Measurements from ENCODE around the gene ABCA2. TPM values are rescaled to one million over a fixed set of nuclear protein-coding genes. Genes with fewer than 3 reads are reported as not detected.

ABCA2 gene
- total and polyA plus RNA-seq, 2 experiments from 2014 or later, result 30.5 to 56.7 TPM

DNA sequence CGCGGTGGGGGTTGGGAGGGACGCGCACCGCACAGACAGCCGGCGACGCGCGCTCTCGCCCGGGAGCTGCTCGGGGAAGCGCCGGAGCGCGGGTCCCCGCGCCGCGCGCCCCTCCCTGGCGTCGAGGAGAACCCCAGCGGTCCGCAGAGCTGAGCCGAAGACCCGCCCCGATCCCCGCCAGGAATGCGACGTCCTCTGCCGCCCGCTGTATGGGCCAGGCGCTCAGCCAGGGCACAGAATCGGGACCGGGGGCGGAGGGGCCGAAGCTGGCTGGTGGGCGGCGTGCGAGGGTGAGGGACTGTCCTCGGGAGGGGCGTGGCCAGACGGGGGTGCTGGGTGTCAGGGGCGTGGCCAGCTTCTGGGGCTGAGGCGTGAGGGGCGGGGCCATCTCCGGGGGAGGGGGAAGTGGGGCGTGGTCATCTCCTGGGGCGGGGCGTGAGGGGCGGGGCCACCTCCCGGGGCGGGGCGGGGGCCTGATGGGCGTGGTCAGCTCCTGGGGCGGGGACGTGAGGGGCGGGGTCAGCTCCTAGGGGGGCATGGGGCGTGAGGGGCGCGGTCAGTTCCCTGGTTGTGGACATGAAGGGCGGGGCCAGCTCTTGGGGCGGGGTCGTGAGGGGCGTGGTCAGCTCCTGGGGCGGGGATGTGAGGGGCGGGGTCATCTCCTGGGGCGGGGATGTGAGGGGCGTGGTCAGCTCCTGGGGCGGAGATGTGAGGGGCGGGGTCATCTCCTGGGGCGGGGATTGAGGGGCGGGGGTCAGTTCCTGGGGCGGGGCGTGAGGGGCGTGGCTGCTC, 49.8 kb downstream of the ABCA2 start:
- no peak overlapping the region for H3K27ac ChIP-seq
- TF ChIP-seq, protein P1, sequence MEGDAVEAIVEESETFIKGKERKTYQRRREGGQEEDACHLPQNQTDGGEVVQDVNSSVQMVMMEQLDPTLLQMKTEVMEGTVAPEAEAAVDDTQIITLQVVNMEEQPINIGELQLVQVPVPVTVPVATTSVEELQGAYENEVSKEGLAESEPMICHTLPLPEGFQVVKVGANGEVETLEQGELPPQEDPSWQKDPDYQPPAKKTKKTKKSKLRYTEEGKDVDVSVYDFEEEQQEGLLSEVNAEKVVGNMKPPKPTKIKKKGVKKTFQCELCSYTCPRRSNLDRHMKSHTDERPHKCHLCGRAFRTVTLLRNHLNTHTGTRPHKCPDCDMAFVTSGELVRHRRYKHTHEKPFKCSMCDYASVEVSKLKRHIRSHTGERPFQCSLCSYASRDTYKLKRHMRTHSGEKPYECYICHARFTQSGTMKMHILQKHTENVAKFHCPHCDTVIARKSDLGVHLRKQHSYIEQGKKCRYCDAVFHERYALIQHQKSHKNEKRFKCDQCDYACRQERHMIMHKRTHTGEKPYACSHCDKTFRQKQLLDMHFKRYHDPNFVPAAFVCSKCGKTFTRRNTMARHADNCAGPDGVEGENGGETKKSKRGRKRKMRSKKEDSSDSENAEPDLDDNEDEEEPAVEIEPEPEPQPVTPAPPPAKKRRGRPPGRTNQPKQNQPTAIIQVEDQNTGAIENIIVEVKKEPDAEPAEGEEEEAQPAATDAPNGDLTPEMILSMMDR (IDR thresholded peaks at IDR 0.05; ENCODE audit: low read depth, low read length), result no peak
- DNase-seq (ENCODE audit: low read depth in 1 of 2, low spot score in 1 of 2), result peak; percentile 76 to 88
- peak overlapping the region; percentile 22 for H3K4me3 ChIP-seq
- peaks cover 10% of the 10 kb centered on the region for H3K4me1 ChIP-seq (ENCODE audit: low read depth)
- peaks cover 4% of the 10 kb centered on the region for H3K27me3 ChIP-seq
- H3K36me3 ChIP-seq, result no peaks in the 10 kb centered on the region
- H3K9me3 ChIP-seq (ENCODE audit: low read depth), result no peaks in the 10 kb centered on the region

DNA sequence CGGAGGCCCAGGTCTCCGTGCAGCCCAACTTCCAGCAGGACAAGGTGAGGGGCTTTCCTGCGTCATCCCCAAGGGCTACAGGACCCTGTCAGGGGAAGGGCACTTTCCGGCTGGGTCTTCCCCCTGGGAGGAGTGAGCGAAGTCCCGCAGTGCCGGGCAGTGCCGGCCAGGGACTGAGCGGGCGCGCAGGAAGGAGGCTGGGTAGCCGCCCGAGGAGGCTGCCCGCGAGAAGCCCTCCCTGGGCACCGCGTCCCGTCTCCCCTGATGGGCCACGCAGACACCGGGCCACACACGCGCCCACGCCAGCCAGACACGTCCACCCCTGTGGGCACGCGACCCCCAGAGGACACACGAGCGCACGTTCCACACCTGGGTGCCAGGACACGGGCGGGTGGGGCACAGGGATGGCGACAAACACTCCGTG, 50.4 kb downstream of the ABCA2 start:
- DNase-seq (ENCODE audit: low read depth in 1 of 2, low spot score in 1 of 2), result peak in 1 of 2 donors; percentile 14
- no peak overlapping the region for H3K27ac ChIP-seq
- H3K4me3 ChIP-seq, result peak overlapping the region; percentile 22
- H3K4me1 ChIP-seq (ENCODE audit: low read depth), result peaks cover 10% of the 10 kb centered on the region
- no peaks in the 10 kb centered on the region for H3K9me3 ChIP-seq (ENCODE audit: low read depth)
- TF ChIP-seq, protein P1 (IDR thresholded peaks at IDR 0.05; ENCODE audit: low read depth, low read length), result no peak
- no peaks in the 10 kb centered on the region for H3K36me3 ChIP-seq
- peaks cover 2% of the 10 kb centered on the region for H3K27me3 ChIP-seq

DNA sequence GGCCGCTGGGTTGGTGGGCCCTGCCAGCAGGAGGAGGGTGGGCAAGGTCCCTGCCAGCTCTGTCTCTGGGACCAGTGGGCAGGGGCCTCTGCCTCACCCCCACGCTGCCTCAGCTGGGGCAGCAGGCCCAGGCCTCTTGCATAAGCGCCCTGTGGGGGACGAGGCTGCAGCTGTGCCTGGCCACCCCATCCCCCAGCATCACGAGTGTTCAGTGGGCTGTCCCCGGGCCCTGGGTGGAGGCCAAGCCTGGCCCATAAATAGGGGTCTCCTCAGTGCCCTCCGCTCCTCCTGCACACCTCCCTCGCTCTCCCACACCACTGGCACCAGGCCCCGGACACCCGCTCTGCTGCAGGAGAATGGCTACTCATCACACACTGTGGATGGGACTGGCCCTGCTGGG, 50.8 kb downstream of the ABCA2 start, which contains the start of gene PTGDS:
TSS of gene PTGDS (plus strand) at position 282 of the 400 bp plus-strand sequence. CDS start at position 357, 75 bp downstream.
- TF ChIP-seq, protein P1 (IDR thresholded peaks at IDR 0.05; ENCODE audit: low read depth, low read length), result no peak

DNA sequence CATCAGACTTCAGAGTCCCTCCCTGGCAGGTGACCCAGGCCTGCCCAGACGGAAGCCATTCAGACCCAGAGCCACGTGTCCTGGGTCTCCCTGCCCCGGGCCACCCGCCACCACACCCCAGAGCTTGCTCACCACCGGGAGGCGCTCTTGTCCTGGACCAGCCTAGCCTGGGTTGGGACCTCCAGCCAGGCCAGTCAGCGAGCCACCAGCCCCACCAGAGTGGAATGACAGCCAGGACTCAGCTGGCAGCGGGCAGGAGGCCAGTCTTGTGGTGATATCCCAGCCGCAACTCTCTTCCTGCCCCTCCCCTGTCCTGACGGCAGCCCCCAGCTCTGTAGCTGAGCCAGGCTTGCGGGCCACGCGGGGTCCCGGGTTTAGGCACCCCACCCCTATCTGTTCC, 52.4 kb downstream of the ABCA2 start:
- Histone ChIP-seq H3K4me1 (ENCODE audit: low read depth) (no peaks in the 10 kb centered on the region), H3K27me3 (peaks cover 2% of the 10 kb centered on the region), H3K4me3 (no peak overlapping the region), H3K36me3 (no peaks in the 10 kb centered on the region), H3K9me3 (ENCODE audit: low read depth) (no peaks in the 10 kb centered on the region), H3K27ac (no peak overlapping the region)
- TF ChIP-seq, protein P1 (IDR thresholded peaks at IDR 0.05; ENCODE audit: low read depth, low read length), result peak; percentile 30
- DNase-seq (ENCODE audit: low read depth in 1 of 2, low spot score in 1 of 2), result peak in 1 of 2 donors; percentile 36

More for the DNA sequence above, 50.8 kb downstream of the ABCA2 start, which contains the start of gene PTGDS:
- H3K27ac ChIP-seq, result no peak within 1 kb of the TSS
- DNase-seq (ENCODE audit: low read depth in 1 of 2, low spot score in 1 of 2), result peak in 1 of 2 donors; percentile 83
- peak within 1 kb of the TSS; percentile 22 for H3K4me3 ChIP-seq
- H3K27me3 ChIP-seq, result peaks cover 2% of the 10 kb centered on the region
- peaks cover 10% of the 10 kb centered on the region for H3K4me1 ChIP-seq (ENCODE audit: low read depth)
- no peaks in the 10 kb centered on the region for H3K36me3 ChIP-seq
- H3K9me3 ChIP-seq (ENCODE audit: low read depth), result no peaks in the 10 kb centered on the region

DNA sequence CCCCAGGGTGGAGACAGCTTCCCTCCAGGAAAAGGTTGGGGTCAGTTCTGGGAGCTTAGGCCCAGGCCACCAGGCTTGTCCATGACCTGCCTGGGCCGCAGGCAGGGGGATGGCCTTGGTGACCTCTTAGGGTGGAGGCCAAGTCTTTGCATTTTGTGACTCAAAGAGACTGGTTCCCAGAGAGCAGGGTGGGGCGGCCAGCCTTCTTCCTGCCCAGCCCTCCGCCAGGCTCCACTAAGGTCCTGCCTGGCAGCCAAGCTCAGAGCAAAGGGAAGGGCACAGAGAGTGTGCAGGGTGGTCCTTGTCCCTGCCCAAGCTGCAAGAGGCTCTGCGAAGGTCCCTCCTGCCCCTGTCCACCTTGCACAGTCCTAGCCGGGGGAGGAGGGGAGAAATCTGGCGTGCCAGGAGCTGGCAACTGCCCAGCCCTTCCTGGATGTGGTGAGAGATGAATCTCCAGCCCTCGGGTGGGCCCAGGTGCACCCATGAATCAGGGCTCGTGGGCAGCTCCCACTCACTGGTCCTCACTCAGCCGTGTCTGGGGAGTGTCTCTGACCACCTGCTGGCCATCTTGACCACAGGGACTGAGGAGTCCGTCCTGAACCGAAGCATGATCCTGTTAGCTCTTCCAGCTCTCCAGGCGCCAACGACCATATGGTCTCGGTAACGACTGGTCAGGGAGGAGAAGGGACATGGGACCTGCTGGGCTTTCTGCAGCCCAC, 53.1 kb downstream of the ABCA2 start:
- Histone ChIP-seq H3K27ac (no peak overlapping the region), H3K36me3 (no peaks in the 10 kb centered on the region), H3K4me3 (no peak overlapping the region), H3K27me3 (peaks cover 2% of the 10 kb centered on the region), H3K9me3 (ENCODE audit: low read depth) (no peaks in the 10 kb centered on the region), H3K4me1 (ENCODE audit: low read depth) (no peaks in the 10 kb centered on the region)
- TF ChIP-seq, protein P1 (IDR thresholded peaks at IDR 0.05; ENCODE audit: low read depth, low read length), result no peak
- no peak for DNase-seq (ENCODE audit: low read depth in 1 of 2, low spot score in 1 of 2)

All from cardiac muscle cell (in vitro differentiated cells and primary cell).